SU-DHL-6 (cell line): ENCODE measurements around the gene PALM.

Source experiments
- EZH2phosphoT487 ChIP-seq: fragments of 200-600 bp; sonication (generic), shearing (Covaris generic); conservative IDR thresholded peaks from 2 replicates; pipeline ENCODE4 v1.6.1; 2018; ENCODE audit warnings: mild to moderate bottlenecking, antibody characterized with exemption, low read length, moderate library complexity, mixed read lengths
- TF ChIP-seq, protein P1 (sequence below): fragments of 200-600 bp; sonication (generic); IDR thresholded peaks from one replicate; pipeline ENCODE4 v1.5.1; 2017; ENCODE audit warnings: antibody characterized with exemption, mild to moderate bottlenecking, low read length, moderate library complexity; ENCODE audit not compliant: insufficient read depth, poor library complexity, severe bottlenecking

- no peak for TF ChIP-seq EZH2phosphoT487
- TF ChIP-seq, protein P1, sequence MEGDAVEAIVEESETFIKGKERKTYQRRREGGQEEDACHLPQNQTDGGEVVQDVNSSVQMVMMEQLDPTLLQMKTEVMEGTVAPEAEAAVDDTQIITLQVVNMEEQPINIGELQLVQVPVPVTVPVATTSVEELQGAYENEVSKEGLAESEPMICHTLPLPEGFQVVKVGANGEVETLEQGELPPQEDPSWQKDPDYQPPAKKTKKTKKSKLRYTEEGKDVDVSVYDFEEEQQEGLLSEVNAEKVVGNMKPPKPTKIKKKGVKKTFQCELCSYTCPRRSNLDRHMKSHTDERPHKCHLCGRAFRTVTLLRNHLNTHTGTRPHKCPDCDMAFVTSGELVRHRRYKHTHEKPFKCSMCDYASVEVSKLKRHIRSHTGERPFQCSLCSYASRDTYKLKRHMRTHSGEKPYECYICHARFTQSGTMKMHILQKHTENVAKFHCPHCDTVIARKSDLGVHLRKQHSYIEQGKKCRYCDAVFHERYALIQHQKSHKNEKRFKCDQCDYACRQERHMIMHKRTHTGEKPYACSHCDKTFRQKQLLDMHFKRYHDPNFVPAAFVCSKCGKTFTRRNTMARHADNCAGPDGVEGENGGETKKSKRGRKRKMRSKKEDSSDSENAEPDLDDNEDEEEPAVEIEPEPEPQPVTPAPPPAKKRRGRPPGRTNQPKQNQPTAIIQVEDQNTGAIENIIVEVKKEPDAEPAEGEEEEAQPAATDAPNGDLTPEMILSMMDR, result no peak
These were observed 26.0 kb downstream of the PALM start for GRCh38 chr19:734716-735115.
